Transverse colon (tissue), 4 donors: ENCODE measurements around the gene CDON. TPM values are rescaled to one million over a fixed set of nuclear protein-coding genes. Genes with fewer than 3 reads are reported as not detected.

ENCODE experiments used
- DNase-seq: peaks from one replicate; pipeline ENCODE4 v3.0.0-alpha.2; 2019
- H3K27ac ChIP-seq, 4 donors: fragments of 200-600 bp; sonication (generic); 2 replicates each; pipeline ENCODE4 v1.5.1; 2016 to 2018; ENCODE audit warnings: inconsistent platforms in 4 of 4
- H3K27me3 ChIP-seq: fragments of 200-600 bp; sonication (generic); 2 replicates; pipeline ENCODE4 v1.5.1; 2017; ENCODE audit warnings: inconsistent platforms
- H3K36me3 ChIP-seq, 4 donors: fragments of 200-600 bp; sonication (generic); 2 replicates each; pipeline ENCODE4 v1.5.1; 2017 to 2019; ENCODE audit warnings: inconsistent platforms in 4 of 4
- H3K4me1 ChIP-seq, 4 donors: fragments of 200-600 bp; sonication (generic); 2 replicates each; pipeline ENCODE4 v1.5.1; 2017 to 2020; ENCODE audit warnings: inconsistent platforms in 4 of 4
- H3K4me3 ChIP-seq, 4 donors: fragments of 200-600 bp; sonication (generic); 1 replicate in 1 of 4; 2 replicates in 3 of 4; pipeline versions ENCODE4 v1.5.1 to v1.6.1; 2017 to 2019; ENCODE audit warnings: inconsistent platforms in 4 of 4
- H3K9me3 ChIP-seq, 2 donors: fragments of 200-600 bp; sonication (generic); 2 replicates each; pipeline ENCODE4 v1.5.1; 2017 to 2019; ENCODE audit warnings: inconsistent platforms in 2 of 2
- CTCF ChIP-seq, 5 experiments: fragments of 200-600 bp in 3 of 5; fragments of 450-650 bp in 2 of 5; sonication (generic) in 3 of 5; IDR thresholded peaks; 1 replicate in 2 of 5; 2 replicates in 3 of 5; pipeline ENCODE4 v1.5.1; 2016 to 2017; ENCODE audit warnings: antibody characterized with exemption in 5 of 5, inconsistent platforms in 3 of 5, mild to moderate bottlenecking in 2 of 5, moderate library complexity in 1 of 5
- EP300 ChIP-seq: sonication (generic); formaldehyde crosslinking; IDR thresholded peaks from one replicate; pipeline ENCODE4 v1.6.1; 2017; ENCODE audit warnings: antibody characterized with exemption, low read depth
- POLR2A ChIP-seq: fragments of 450-650 bp; IDR thresholded peaks from one replicate; pipeline ENCODE4 v1.6.1; 2016; ENCODE audit warnings: antibody characterized with exemption, mild to moderate bottlenecking, moderate library complexity
- POLR2AphosphoS5 ChIP-seq, 3 donors: sonication (generic); formaldehyde crosslinking; IDR thresholded peaks; one replicate each; pipeline ENCODE4 v1.6.1; 2016; ENCODE audit warnings: antibody characterized with exemption in 3 of 3
- WGBS, 2 donors: methylation state at CpG; one replicate each; pipeline ENCODE4 v1.1.5; 2018; ENCODE audit warnings: low coverage in 1 of 2; 5-methylcytosine and 5-hydroxymethylcytosine counted together
- in situ Hi-C, 4 donors: fragments of 200-750 bp; cut with MboI; loops; one replicate each; pipeline versions ENCODE4 v1.15.0 to v1.15.1; 2017; ENCODE audit warnings: low sequenced_read_pairs in 3 of 4, low pct_ligation_motif_present in 1 of 4, low pct_unique_long_range_greater_than_20kb in 1 of 4
- intact Hi-C: fragments of 100-400 bp; cut with DNase I; formaldehyde crosslinking; loops from one replicate; pipeline ENCODE4 v1.15.1; 2023; ENCODE audit warnings: low total_unique reads
- total RNA-seq, 4 donors: library from RNA; depleted of rRNA; stranded (reverse); fragments of >200 nt; gene quantifications; one replicate each; pipeline ENCODE4 v1.1.0, GENCODE V29; 2016

CDON gene
- total RNA-seq, 4 donors from 2014 or later = 7.6 to 31.0 (median 9.9) TPM

- intact Hi-C loops = no loop called here
- no peaks in the 10 kb centered on the region for H3K36me3 ChIP-seq
- no peak for TF ChIP-seq POLR2AphosphoS5 (IDR thresholded peaks at IDR 0.05)
- no peak for TF ChIP-seq EP300
- TF ChIP-seq POLR2A = no peak
- no peak for TF ChIP-seq CTCF (IDR thresholded peaks at IDR 0.05)
Observed at GRCh38 chr11:125931668-125932067, 131.0 kb downstream of the CDON start.

DNA sequence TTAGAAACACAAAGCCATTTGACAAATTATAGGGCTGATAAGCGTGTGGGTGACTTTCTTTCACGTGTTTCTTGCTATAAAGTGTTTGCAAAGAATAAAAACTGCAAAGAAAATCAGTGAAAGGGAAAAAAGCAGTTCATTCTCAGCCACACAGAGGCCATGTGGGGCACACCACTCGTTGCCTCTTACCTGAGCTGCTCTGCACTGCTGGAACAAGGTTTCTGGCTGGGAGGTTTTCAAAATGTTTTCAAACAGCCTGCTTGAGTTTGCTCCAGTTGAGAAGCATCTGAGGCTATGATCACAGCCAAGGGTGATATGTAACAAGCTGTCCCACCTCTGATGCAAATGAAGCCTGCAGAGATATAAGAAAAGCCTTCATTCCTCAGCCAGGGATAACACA lies 131.6 kb downstream of the CDON start:
- Histone ChIP-seq H3K4me3 (no peak overlapping the region), H3K27me3 (peaks cover 10% of the 10 kb centered on the region), H3K27ac (no peak overlapping the region), H3K4me1 (no peaks in the 10 kb centered on the region), H3K36me3 (no peaks in the 10 kb centered on the region), H3K9me3 (no peaks in the 10 kb centered on the region)
- no peak for DNase-seq
- intact Hi-C loops (no loop called here), in situ Hi-C loops (no loop called here)
- TF ChIP-seq POLR2A = no peak
- no peak for TF ChIP-seq CTCF (IDR thresholded peaks at IDR 0.05)
- TF ChIP-seq POLR2AphosphoS5 (IDR thresholded peaks at IDR 0.05) = no peak
- no peak for TF ChIP-seq EP300
- 65 to 71% methylated on average over 3 of the region's 3 CpGs for WGBS, 2 donors

More at GRCh38 chr11:125931668-125932067, 131.0 kb downstream of the CDON start:
- Histone ChIP-seq H3K27me3 (peaks cover 10% of the 10 kb centered on the region), H3K9me3 (no peaks in the 10 kb centered on the region), H3K27ac (no peak overlapping the region), H3K4me1 (no peaks in the 10 kb centered on the region), H3K4me3 (no peak overlapping the region)
- no peak for DNase-seq
- in situ Hi-C loops = no loop called here
- WGBS, 2 donors = 48 to 57% methylated on average over 4 to 6 of the region's 6 CpGs

DNA sequence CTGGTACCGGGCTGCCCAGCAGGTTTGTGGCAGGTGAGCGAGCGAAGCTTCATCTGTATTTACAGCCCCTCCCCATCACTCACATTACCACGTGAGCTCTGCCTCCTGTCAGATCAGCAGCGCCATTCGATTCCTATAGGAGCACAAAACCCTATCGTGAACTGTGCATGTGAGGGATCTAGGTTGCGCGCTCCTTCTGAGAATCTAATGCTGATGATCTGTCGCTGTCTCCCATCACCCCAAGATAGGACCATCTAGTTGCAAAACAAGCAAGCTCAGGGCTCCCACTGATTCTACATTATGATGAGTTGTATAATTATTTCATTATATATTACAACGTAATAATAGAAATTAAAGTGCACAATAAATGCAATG lies 132.6 kb downstream of the CDON start:
- intact Hi-C loops = no loop called here
- WGBS, 2 donors = 92 to 100% methylated on average over 4 to 11 of the region's 11 CpGs

GRCh38 chr11:125929445-125930075 lies 133.1 kb downstream of the CDON start:
- in situ Hi-C loops (loop anchor here in 2 of 4 donors (10.0 kb wide), 1 partner anchor 265 kb away; no protein-coding TSS in a partner anchor), intact Hi-C loops (no loop called here)
- Histone ChIP-seq H3K27me3 (peaks cover 10% of the 10 kb centered on the region), H3K4me3 (no peak overlapping the region), H3K27ac (no peak overlapping the region), H3K4me1 (peaks cover 0 to 7% (median 1%) of the 10 kb centered on the region in 4 donors), H3K36me3 (no peaks in the 10 kb centered on the region), H3K9me3 (no peaks in the 10 kb centered on the region)
- 60 to 85% methylated on average over 1 to 9 of the region's 9 CpGs for WGBS, 2 donors
- no peak for DNase-seq
- TF ChIP-seq CTCF (IDR thresholded peaks at IDR 0.05) (no peak), EP300 (no peak), POLR2AphosphoS5 (IDR thresholded peaks at IDR 0.05) (no peak), POLR2A (no peak)

More for the DNA sequence above, 132.6 kb downstream of the CDON start:
- TF ChIP-seq EP300 = no peak
- TF ChIP-seq POLR2AphosphoS5 (IDR thresholded peaks at IDR 0.05) = no peak
- no peak for TF ChIP-seq POLR2A
- TF ChIP-seq CTCF (IDR thresholded peaks at IDR 0.05) = no peak
- DNase-seq = no peak
- H3K9me3 ChIP-seq = no peaks in the 10 kb centered on the region
- H3K36me3 ChIP-seq = no peaks in the 10 kb centered on the region
- no peak overlapping the region for H3K27ac ChIP-seq
- in situ Hi-C loops = no loop called here
- peaks cover 0 to 2% (median 0%) of the 10 kb centered on the region in 4 donors for H3K4me1 ChIP-seq
- no peak overlapping the region for H3K4me3 ChIP-seq
- peaks cover 10% of the 10 kb centered on the region for H3K27me3 ChIP-seq
